Natural killer cell (primary cell): ENCODE data around the gene CPLX3. TPM values are rescaled to one million over a fixed set of nuclear protein-coding genes. Genes with fewer than 3 reads are reported as not detected.

Experiments used
- ATAC-seq, 3 donors: fragments of 150-1000 bp in 2 of 3; fragments of 200-7000 bp in 1 of 3; cut with Tn5 transposase; 1 replicate in 1 of 3; 2 replicates in 2 of 3; pipeline ENCODE4 v1.10.0; 2021; ENCODE audit warnings: mild to moderate bottlenecking in 2 of 3, moderate library complexity in 2 of 3
- DNase-seq, 2 donors: peaks; one replicate each; pipeline versions ENCODE4 v3.0.0 to v3.0.0-alpha.2; 2013 to 2021; ENCODE audit warnings: mixed read lengths in 1 of 2
- H3K27ac ChIP-seq: one replicate; pipeline ENCODE4 v1.5.1; 2013; ENCODE audit warnings: mild to moderate bottlenecking, low read length
- H3K27me3 ChIP-seq: one replicate; pipeline ENCODE4 v1.6.1; 2013; ENCODE audit warnings: low read length; ENCODE audit not compliant: control insufficient read depth, insufficient read depth
- H3K36me3 ChIP-seq: one replicate; pipeline ENCODE4 v1.6.1; 2013; ENCODE audit warnings: low read length; ENCODE audit not compliant: control insufficient read depth, insufficient read depth
- H3K4me1 ChIP-seq: one replicate; pipeline ENCODE4 v1.6.1; 2013; ENCODE audit warnings: low read length; ENCODE audit not compliant: control insufficient read depth, insufficient read depth
- H3K4me3 ChIP-seq: one replicate; pipeline ENCODE4 v1.5.1; 2013; ENCODE audit warnings: low read length
- H3K9me3 ChIP-seq: one replicate; pipeline ENCODE4 v1.6.1; 2013; ENCODE audit warnings: low read length; ENCODE audit not compliant: control insufficient read depth, insufficient read depth
- H3K27ac Mint-ChIP-seq, 2 donors: one replicate each; pipeline ENCODE4 v1.8.0; 2022; ENCODE audit warnings: mild to moderate bottlenecking in 2 of 2, mixed read lengths in 2 of 2, moderate library complexity in 1 of 2
- H3K27me3 Mint-ChIP-seq, 2 donors: one replicate each; pipeline ENCODE4 v1.8.0; 2022; ENCODE audit warnings: low read depth in 2 of 2, mixed read lengths in 2 of 2
- H3K36me3 Mint-ChIP-seq: one replicate; pipeline ENCODE4 v1.8.0; 2022; ENCODE audit warnings: mixed read lengths
- H3K4me1 Mint-ChIP-seq, 2 donors: one replicate each; pipeline ENCODE4 v1.8.0; 2022; ENCODE audit warnings: mixed read lengths in 2 of 2
- H3K4me3 Mint-ChIP-seq: one replicate; pipeline ENCODE4 v1.8.0; 2022; ENCODE audit warnings: mild to moderate bottlenecking, moderate library complexity, mixed read lengths
- H3K9me3 Mint-ChIP-seq, 2 donors: one replicate each; pipeline ENCODE4 v1.8.0; 2022; ENCODE audit warnings: mixed read lengths in 2 of 2
- WGBS: methylation state at CpG from one replicate; pipeline ENCODE4 v1.1.7; 2013; ENCODE audit warnings: missing lambda C conversion rate; ENCODE audit not compliant: insufficient coverage; 5-methylcytosine and 5-hydroxymethylcytosine counted together
- intact Hi-C: fragments of 100-400 bp; cut with micrococcal nuclease; formaldehyde crosslinking; loops from one replicate; pipeline ENCODE4 v1.14.2; 2022
- total RNA-seq, 4 donors: library from RNA; stranded (reverse); fragments of 120-200 nt in 1 of 4; gene quantifications; one replicate each; pipeline versions ENCODE4 v1.2.3 to v1.2.4, GENCODE V29; 2013 to 2022
- TF ChIP-seq, protein P1 (sequence below): fragments of 200-600 bp; IDR thresholded peaks from one replicate; pipeline ENCODE4 v1.8.0; 2022; ENCODE audit warnings: antibody characterized with exemption

The CPLX3 gene, protein sequence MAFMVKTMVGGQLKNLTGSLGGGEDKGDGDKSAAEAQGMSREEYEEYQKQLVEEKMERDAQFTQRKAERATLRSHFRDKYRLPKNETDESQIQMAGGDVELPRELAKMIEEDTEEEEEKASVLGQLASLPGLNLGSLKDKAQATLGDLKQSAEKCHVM
- total RNA-seq = under 1 TPM in 2 of 3 donors, not detected in 1; 0.16 to 0.93 TPM
- 0.09 TPM for total RNA-seq (2013)

DNA sequence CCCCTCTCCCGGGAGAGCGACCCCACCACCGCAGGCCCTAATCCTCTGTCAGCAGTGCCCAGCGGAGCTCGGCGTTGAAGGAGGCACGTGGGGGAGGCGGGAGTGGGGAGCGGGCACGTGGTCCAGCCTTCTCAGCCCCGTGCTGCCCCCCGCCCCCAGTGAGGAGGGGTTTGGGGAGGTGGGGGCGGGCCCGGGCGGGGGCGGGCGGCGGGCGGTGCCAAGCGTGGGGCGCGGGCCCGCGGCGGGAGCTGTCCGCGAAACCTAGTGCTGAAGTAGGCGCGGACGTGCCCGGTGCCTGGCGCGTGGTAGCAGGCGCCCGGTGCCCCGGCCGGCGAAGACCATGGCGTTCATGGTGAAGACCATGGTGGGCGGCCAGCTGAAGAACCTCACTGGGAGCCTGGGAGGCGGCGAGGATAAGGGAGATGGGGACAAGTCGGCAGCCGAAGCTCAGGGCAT lies at the start of gene CPLX3:
Gene CPLX3 (plus strand): TSS at position 264 of the 456 bp plus-strand sequence. CDS start 77 bp downstream, at position 341.
- no peaks in the 10 kb centered on the region for H3K36me3 ChIP-seq
- no peak within 1 kb of the TSS for H3K27ac ChIP-seq
- H3K4me3 ChIP-seq = no peak within 1 kb of the TSS
- WGBS = 9% methylated on average over 38 of the region's 44 CpGs
- H3K4me1 ChIP-seq = peaks cover 14% of the 10 kb centered on the region
- H3K4me1 Mint-ChIP-seq = peaks cover 0 to 5% of the 10 kb centered on the region in 2 donors
- H3K4me3 Mint-ChIP-seq = no peak within 1 kb of the TSS
- ATAC-seq = peak; percentile 71 to 96 (median 86)
- H3K27ac Mint-ChIP-seq = no peak within 1 kb of the TSS
- TF ChIP-seq, protein P1, sequence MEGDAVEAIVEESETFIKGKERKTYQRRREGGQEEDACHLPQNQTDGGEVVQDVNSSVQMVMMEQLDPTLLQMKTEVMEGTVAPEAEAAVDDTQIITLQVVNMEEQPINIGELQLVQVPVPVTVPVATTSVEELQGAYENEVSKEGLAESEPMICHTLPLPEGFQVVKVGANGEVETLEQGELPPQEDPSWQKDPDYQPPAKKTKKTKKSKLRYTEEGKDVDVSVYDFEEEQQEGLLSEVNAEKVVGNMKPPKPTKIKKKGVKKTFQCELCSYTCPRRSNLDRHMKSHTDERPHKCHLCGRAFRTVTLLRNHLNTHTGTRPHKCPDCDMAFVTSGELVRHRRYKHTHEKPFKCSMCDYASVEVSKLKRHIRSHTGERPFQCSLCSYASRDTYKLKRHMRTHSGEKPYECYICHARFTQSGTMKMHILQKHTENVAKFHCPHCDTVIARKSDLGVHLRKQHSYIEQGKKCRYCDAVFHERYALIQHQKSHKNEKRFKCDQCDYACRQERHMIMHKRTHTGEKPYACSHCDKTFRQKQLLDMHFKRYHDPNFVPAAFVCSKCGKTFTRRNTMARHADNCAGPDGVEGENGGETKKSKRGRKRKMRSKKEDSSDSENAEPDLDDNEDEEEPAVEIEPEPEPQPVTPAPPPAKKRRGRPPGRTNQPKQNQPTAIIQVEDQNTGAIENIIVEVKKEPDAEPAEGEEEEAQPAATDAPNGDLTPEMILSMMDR = no peak
- peaks cover 18% of the 10 kb centered on the region for H3K27me3 ChIP-seq
- H3K9me3 ChIP-seq = no peaks in the 10 kb centered on the region
- intact Hi-C loops = no loop called here
- H3K27me3 Mint-ChIP-seq = peaks cover 8 to 24% of the 10 kb centered on the region in 2 donors
- H3K36me3 Mint-ChIP-seq = no peaks in the 10 kb centered on the region
- DNase-seq = peak; percentile 63 to 71
- no peaks in the 10 kb centered on the region for H3K9me3 Mint-ChIP-seq

DNA sequence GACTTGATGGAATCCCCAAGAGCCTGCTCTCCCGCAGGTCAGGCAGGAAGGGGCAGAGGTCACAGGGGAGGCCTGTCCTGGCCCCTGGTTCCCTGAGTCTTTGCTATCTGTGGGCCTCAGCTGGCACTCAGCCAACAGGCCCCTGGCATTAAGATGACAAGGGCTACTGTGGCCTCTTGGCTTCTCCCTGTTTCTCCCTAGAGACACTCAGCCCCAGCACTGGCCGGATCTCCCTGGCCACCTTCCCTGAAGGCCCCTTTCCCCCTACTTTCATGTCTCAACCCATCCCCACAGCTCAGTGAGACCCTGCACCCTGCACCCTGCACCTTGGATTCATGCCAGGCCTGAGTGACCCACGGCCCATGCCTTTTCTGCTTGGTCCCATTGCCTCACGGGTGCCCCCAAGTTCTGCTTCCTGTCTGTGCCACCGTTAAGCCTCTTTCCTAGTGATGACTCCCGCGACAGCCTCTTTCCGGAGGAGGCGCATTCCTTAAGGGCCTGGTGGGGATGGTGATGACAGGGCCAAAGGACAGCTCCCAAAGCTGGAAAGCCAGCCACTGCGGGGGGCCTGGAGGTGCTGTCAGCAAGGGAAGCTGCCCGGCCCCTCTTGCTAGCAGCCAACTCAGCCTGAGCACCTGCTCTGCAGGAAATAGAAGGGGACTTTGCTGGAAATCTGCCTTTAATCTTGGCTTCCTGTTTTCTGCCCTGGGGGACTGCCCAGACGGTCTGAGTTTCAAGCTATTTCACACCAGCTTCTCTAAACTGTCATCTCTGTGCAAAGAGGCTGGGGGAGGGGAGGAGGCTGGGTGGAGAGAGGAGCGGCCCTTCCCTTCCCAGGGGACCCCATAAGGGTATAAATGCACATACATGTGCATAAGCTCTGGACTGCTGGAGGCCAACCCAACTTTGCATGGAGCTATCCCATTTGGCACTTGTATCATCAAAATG lies 49.3 kb upstream of the CPLX3 start:
- peak overlapping the region; percentile 97 to 98 for H3K27ac Mint-ChIP-seq
- Histone ChIP-seq H3K4me3 (no peak overlapping the region), H3K9me3 (no peaks in the 10 kb centered on the region), H3K36me3 (no peaks in the 10 kb centered on the region), H3K27me3 (no peaks in the 10 kb centered on the region), H3K4me1 (peaks cover 76% of the 10 kb centered on the region), H3K27ac (peak overlapping the region; percentile 90)
- ATAC-seq = peak; percentile 58 to 68 (median 61)
- no peaks in the 10 kb centered on the region for H3K27me3 Mint-ChIP-seq
- WGBS = 4% methylated on average over 12 of the region's 13 CpGs
- DNase-seq = peak; percentile 56 to 90
- intact Hi-C loops = loop anchor here (1.0 to 2.0 kb wide), 3 partner anchors 8 to 23 kb away; no protein-coding TSS in a partner anchor
- peaks cover 51 to 59% of the 10 kb centered on the region in 2 donors for H3K4me1 Mint-ChIP-seq
- TF ChIP-seq, protein P1 = no peak
- no peaks in the 10 kb centered on the region for H3K9me3 Mint-ChIP-seq
- H3K36me3 Mint-ChIP-seq = no peaks in the 10 kb centered on the region
- peak overlapping the region; percentile 47 for H3K4me3 Mint-ChIP-seq

DNA sequence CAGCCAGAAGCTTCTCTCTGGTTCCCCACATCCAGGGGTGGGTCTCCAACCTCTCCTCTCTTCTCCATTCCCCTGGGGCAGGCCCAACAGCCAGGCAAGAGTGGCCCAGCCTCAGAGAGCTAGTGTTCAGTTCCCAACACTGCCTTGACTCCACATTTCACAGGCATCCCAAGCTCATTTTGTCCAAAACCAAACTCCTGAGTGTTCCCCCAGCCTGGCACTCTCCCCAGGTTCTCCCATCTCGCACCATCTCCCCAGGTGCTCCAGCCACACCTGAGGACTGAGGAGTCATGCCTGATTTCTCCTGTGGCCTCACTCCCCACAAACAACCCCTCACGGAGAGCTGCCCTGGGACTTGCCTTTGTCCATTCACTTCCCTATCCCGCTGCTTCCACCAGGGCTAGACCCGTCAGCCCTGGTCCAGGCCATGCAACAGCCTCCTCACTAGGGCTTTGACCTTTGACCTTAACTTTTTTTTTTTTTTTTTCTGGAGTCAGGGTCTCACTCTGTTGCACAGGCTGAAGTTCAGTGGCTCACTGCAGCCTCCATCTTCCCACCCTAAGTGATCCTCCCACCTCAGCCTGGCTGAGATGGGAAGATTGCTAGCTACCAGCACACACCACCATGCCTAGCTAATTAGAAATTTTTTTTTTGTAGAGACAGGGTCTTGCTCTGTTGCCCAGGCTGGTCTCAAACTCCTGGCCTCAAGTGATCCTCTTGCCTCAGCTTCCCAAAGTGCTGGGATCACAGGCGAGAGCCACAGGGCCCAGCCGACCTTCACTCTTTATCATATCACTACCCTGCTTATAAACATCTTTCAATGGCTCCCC lies 48.4 kb upstream of the CPLX3 start:
- no peaks in the 10 kb centered on the region for H3K36me3 Mint-ChIP-seq
- 66% methylated on average over 6 of the region's 6 CpGs for WGBS
- H3K4me3 Mint-ChIP-seq = peak overlapping the region; percentile 47

More for the DNA sequence above, 48.4 kb upstream of the CPLX3 start:
- H3K27me3 Mint-ChIP-seq = no peaks in the 10 kb centered on the region
- peaks cover 77% of the 10 kb centered on the region for H3K4me1 ChIP-seq
- peak overlapping the region; percentile 97 to 98 for H3K27ac Mint-ChIP-seq
- TF ChIP-seq, protein P1 = no peak
- peaks cover 51 to 64% of the 10 kb centered on the region in 2 donors for H3K4me1 Mint-ChIP-seq
- no peaks in the 10 kb centered on the region for H3K27me3 ChIP-seq
- no peak overlapping the region for H3K4me3 ChIP-seq
- H3K27ac ChIP-seq = peak overlapping the region; percentile 90
- H3K9me3 Mint-ChIP-seq = no peaks in the 10 kb centered on the region
- intact Hi-C loops = loop anchor here (1.0 to 2.0 kb wide), 3 partner anchors 7 to 22 kb away; no protein-coding TSS in a partner anchor
- DNase-seq (peak in 1 of 2 donors; percentile 30), ATAC-seq (no peak)
- H3K36me3 ChIP-seq = no peaks in the 10 kb centered on the region
- no peaks in the 10 kb centered on the region for H3K9me3 ChIP-seq
